Stimulated activated CD8-positive, alpha-beta memory T cell treated with anti-CD3 and anti-CD28 coated beads, Interleukin-2, amount 100 ng/mL, for 1 hour (primary cell): ENCODE data around the gene PKDREJ.
"Not testable (repeated sequence)": the region's sequence is repeated elsewhere in the genome, so short reads cannot be mapped to it uniquely, and the experiment has no call there.

Experiments
- DNase-seq, 2 donors: peaks; one replicate each; pipeline ENCODE4 v3.0.0-alpha.2; 2020; ENCODE audit warnings: low read depth in 2 of 2

PKDREJ gene

DNA sequence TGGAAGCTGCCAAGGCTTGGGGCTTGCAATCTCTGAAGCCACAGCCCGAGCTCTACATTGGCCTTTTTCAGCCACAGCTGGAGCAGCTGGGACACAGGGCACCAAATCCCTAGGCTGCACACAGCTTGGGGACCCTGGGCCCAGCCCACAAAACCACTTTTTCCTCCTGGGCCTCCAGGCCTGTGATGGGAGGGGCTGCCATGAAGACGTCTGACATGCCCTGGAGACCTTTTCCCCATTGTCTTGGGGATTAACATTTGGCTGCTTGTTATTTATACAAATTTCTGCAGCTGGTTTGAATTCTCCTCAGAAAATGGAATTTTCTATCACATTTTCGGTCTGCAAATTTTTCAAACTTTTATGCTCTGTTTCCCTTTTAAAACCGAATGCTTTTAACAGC lies 2.5 kb upstream of the PKDREJ start:
- not testable (repeated sequence) for DNase-seq

DNA sequence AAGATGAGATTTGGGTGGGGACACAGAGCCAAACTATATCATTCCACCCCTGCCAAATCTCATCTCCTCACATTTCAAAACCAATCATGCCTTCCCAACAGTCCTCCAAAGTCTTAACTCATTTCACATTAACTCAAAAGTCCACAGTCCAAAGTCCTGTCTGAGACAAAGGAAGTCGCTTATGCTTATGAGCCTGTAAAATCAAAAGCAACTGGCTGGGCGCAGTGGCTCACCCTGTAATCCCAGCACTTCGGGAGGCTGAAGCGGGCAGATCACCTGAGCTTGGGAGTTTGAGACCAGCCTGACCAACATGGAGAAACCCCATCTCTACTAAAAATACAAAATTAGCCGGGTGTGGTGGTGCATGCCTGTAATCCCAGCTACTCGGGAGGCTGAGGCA lies 1.4 kb upstream of the PKDREJ start:
- DNase-seq = not testable (repeated sequence)

- DNase-seq = no peak
Observed at GRCh38 chr22:46262449-46263215, 511 bp downstream of the PKDREJ start.

DNA sequence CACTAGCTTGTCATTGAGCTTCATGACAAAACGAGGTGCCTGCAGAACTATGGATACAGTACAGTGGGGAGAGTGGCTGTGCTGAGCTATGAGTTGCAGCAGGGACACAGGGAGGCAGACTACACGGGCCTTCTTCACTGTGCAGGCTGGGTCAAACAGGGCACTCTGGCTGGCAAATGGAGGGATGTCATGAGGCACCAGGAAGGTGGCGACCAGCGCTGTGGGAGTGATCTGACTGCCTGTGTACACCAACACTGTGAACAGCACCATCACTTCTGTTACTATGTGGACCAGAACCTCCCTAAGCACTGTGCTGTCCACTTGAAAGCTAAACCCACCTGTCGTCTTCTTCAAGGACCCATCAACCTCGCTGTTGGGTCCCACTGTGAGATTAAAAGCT lies 3.1 kb downstream of the PKDREJ start:
- DNase-seq = no peak

GRCh38 chr22:46259374-46259773 lies 3.8 kb downstream of the PKDREJ start:
- DNase-seq = no peak

DNA sequence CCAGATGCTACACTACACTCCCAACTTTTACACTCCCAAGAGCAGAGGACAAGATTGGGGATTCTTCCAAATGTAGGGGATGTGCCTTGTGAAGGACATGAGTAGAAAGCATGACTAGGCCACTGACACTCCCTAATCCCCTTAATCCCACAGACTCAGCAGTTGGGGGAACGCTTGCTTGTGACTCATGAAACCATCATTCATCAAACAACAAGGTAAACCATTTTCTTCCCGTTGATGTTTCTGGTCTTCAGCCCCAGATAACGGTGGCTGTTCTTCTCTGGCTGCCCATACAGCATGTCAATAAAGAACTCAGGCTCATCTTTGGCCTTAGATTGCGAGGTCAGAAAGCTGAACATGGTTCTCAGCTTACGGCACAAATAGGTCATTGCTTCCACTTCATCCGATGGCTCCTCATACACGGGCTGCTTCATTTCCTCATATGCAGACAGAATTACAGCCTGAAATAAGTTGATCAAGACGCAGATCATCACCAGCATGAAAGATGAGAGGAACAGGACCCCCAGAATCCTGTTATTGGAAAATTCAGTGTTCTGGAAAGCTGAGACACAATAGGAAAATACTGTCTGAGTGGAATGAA lies 6.7 kb downstream of the PKDREJ start:
- no peak for DNase-seq

DNA sequence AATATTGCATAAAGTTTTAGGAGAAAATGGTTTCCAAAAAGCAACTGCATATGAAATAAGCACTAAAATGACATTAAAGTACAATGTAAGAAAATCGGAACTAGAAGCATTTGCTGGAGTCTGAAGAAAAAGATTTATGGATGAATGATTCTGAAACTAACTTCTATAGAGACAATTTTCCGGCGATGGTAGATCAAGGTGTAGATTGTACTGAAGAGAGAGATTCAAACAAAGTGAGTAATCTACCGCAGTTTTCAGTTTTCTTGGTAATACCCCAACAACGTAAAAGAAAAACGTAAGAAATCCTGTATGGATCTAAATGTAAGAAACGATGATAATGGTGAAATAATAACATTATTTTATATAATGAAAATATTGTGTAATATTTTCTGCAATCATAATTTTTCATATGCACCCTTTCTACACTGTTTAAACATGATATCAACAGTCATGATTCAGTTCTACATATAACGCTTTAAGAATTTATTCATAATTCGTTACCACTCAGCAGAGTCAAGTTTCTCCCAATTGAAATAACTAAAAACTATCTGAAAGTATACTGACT lies 11.2 kb downstream of the PKDREJ start:
- no peak for DNase-seq

- DNase-seq = no peak
Observed at GRCh38 chr22:46251266-46251665, 11.9 kb downstream of the PKDREJ start.

DNA sequence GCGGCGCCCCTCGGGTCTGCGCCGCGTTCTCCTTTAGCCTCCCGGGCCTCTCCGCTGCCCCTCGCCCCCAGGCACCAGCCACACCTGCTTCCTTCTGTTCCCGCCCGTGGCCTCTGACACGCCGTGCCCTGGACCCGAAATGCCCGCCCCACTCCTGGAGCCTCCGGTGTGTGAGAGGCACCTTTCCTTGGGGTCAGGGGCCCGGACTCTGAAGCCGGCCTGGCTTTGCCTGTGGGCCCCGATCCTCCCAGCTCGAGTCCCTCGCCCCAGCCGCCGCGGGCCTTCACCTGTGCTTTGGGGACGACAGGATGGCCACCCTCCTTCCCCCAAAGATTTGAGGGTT lies 12.4 kb downstream of the PKDREJ start:
- no peak for DNase-seq

DNA sequence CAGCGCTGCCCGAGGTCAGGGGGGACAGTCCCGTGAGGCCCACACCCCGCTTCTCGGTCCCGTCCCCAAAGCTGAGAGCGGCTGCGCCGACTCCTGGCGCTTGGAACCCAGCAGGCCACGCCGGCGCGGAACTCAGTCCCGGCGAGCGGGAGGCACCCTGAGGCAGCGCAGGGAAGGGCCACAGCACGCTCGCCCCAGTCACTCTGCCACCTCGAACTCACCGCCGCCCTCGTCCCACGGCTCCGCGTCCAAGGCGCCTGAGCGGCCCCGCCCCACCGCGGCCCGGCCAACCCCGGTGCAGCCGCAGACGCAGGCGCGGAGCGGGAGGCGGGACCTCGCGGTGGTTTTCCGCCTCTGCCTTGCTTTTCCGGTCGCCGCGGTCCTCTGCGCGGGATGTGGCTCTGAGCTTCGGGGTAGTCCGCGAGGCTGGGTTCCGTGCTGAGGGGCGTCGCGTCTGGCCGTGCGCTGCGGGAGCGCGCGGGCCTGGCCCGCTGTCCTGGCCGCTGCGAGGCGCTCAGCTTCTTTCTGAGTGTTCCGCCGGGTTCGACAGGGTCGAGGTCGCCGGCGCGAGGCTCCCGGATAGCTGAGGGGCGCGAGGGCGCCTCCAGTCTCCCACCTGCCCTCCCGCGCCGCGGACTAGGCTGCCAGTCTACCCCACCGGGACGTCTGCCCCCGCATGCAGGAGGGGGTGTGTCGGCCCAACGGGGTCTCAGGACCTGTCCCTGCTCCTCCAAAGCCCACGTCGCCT lies 12.9 kb downstream of the PKDREJ start, which contains the start of gene CDPF1:
CDPF1 (minus strand) TSS at position 259 of the 748 bp plus-strand sequence. CDS start 2,009 bp downstream, outside the sequence.
- DNase-seq = peak; percentile 85 to 87

DNA sequence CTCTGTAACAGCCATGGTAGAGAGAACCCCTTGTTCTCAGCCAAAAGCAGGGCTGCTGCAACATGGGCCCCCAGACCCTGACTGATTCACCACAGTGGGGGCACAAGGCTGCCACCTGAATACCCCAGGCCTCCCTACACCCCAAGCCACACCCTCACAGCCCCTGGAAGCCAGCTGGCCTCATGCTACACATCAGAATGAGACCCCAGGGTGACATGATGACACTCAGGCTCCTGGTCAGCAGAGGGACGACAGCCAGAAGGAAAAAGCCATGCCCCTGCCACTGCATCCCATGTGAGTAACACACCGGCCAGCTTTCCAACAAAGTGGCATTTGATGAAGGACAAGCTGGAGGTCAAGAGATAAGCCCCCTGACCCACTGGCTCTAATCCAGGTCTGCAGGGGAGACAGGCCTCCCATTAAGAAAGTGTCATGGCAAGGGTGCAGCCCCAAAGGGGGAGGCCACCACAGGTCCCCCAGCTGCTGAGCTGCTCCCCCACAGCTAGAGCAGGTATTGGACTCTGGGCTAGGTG lies 15.6 kb downstream of the PKDREJ start:
- no peak for DNase-seq

- DNase-seq = no peak
Observed at GRCh38 chr22:46246178-46246577, 17.0 kb downstream of the PKDREJ start.

DNA sequence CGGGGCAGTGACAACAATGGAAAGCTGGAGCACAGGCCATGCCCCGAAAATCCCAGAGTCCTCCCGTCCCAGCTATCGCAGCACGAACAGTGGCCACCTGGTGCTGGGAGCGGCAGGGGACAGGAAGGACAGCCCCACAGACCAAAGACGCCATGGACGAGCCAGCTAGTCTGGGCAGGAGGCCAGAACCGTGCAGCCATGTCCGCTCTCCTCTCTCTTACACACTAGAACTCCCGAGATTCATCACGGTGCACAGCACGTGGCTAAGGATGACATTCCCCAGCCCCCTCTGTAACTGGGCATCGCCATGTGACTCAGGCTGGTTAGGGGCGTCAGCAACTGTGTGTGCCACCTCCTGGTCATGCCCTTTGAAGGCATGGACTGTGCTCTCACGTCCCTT lies 17.6 kb downstream of the PKDREJ start:
- DNase-seq = no peak

DNA sequence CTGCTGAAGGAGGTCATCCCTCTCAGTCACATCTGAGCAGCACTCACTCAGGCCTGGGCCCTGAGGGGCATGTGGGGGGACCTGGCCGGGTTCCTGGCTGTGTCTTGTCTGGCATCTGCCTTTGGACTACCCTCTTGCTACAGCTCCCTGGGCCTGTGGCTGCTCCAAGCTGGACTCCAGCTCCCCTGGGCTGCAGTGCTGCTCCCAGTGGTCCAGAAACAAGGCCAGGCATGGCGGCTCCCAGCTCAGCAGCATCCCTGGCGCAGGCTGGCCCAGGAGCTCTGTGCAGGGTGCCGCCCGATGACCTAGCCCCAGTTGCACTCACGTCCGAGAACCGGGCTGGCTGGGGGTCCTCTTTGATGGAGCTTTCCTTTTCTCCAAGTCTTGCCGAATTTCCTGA lies 18.4 kb downstream of the PKDREJ start:
- DNase-seq = no peak

DNA sequence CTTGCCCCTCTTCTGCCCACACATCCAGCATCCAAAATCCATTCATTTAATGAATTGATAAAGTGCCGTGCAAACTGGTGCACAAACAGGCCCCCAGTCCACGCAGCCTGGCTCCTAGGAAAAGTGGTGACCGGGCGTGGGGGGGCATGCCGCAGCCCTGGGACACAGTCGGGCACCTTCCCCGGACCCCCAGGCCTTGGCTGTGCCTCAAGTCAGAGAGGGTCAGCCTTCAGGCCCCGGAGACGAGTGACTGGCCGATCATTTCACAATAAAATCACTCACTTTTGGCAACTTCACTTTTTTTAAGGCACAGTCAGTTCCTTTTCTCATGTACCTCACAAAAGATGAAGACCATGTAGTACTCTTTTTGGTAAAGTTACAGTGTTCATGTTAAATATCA lies 21.1 kb downstream of the PKDREJ start:
- no peak for DNase-seq

DNA sequence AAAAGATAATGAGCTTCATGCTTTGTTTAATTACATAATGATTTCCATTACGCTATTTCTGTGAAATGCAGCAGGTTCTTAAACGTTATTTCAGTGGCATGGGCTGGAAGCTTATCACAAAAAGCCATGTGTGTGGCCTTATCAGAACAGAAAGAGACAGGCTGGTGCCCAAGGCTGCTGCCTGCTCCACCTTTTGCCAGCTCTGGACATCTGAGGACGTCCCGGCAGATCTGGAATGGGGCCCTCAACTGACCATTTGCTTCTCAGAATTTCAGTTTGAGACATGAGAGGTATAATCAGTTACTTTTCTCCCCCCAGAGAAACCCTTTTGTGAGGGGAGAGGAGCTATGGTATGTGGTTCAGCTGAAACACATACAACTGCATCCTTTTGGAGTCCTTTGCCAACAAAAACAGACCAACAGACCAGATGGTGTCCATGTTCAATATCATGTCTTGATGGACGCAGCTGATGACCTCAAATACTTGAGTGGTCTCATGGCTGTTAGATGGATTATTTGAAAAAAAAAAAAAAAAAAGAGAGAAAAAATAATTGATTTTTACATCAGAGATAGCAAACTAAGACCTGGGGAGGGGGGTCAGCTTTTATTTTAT lies 21.6 kb downstream of the PKDREJ start:
- DNase-seq = no peak

GRCh38 chr22:46240907-46241306 lies 22.2 kb downstream of the PKDREJ start:
- no peak for DNase-seq

DNA sequence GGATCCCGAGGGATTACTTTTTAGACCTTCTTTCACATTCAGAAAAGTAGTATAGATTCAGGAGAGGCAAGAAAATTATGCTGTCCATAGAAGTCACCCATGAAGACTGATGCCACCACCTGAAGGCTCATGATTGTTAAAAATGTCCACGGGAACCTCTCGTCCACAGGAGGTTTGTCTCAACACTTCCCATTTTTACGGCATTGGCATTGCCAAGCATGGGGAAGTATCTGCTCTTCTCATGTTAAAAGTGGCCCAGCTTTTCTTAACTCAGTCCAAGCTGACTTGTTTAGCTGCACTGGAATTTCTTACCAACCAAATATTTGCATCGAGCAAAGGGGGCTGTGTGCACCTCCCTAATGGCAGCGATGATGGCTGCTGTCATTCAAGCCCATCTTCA lies 22.6 kb downstream of the PKDREJ start:
- no peak for DNase-seq

DNA sequence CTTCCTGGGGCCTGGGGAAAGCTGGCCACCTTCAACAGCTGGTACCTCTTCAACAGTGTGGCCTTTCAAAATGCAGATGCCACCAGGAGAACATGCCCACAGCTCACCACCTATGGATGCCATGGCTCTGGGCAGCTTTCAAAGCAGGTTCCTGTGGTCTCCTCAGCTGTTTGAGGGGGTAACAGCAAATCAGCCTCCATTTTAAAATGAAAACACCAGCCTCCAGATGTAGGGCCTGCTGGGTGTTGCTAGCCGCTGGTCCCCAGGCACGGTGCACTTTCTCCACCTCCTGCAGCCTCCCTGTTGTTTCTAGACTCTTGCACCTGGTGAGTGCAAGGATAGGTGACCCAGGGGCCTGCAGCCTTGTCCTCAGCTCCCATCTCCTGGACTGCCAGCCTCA lies 23.1 kb downstream of the PKDREJ start:
- no peak for DNase-seq

- no peak for DNase-seq
Observed at GRCh38 chr22:46239261-46240048, 23.7 kb downstream of the PKDREJ start.

GRCh38 chr22:46238541-46238940 lies 24.6 kb downstream of the PKDREJ start:
- no peak for DNase-seq
